ENCODE data around the gene DAD1.

DNA sequence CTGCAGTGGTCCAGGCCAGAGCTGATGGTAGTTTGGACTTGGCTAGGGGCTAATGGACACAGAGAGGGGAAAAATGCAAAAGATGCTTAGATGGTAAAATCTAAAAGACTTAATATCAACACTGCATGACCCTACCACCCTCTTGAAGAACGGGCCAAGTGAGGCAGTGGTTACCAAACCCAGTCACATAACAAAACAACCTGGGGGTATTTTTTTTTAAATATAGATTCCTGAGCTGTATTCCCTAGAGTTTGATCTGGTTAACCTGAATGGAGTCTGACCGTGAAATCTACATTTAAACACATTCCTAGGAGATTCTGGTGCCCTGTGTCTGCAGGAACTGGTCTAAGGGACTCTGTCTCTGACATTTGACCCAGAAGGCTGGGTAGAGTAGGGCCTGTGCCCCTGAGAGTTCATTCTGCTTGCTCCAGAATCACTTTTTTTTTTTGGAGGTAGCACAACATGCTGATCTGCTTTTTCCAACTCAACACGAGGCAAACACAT is 24.8 kb upstream of the DAD1 start:
- TF ChIP-seq GATA2 (IDR thresholded peaks at IDR 0.05; ENCODE audit: low read depth, low read length) (no peak), GATA3 (IDR thresholded peaks at IDR 0.05; ENCODE audit: low read depth, low read length) (no peak)

All from SH-SY5Y (cell line).